ENCODE results near the gene HFE. TPM values are rescaled to one million over a fixed set of nuclear protein-coding genes. Genes with fewer than 3 reads are reported as not detected.

The HFE gene
- total and polyA plus RNA-seq, 2 of the 13 experiments (the other 11 are each of a cell fraction or from before 2014, with no cell fraction given), result 3.7 to 6.3 TPM

GRCh38 chr6:26055719-26056582 lies 31.3 kb upstream of the HFE start (continued):
- TF ChIP-seq TRAFD1 (CRISPR knock-in tag; IDR thresholded peaks at IDR 0.05; ENCODE audit: borderline replicate concordance), result 0 out of 2 replicates have a peak, but pooled peaks have one; percentile 77
- no peak for TF ChIP-seq SNAI1 (CRISPR knock-in tag; IDR thresholded peaks at IDR 0.05; ENCODE audit: borderline replicate concordance)
- peak; percentile 49 for TF ChIP-seq SIX1 (CRISPR knock-in tag; IDR thresholded peaks at IDR 0.05; ENCODE audit: borderline replicate concordance)
- 0 out of 2 replicates have a peak, but pooled peaks have one; percentile 25 for TF ChIP-seq PRMT3 (CRISPR knock-in tag; IDR thresholded peaks at IDR 0.05; ENCODE audit: borderline replicate concordance, low read depth)
- TF ChIP-seq RNF219 (CRISPR knock-in tag; IDR thresholded peaks at IDR 0.05), result no peak
- TF ChIP-seq MIER3 (CRISPR knock-in tag; IDR thresholded peaks at IDR 0.05; ENCODE audit: borderline replicate concordance), result no peak
- peak; percentile 44; the same call in 1 of the 2 replicates for TF ChIP-seq ZNF292 (CRISPR knock-in tag; IDR thresholded peaks at IDR 0.05; ENCODE audit: borderline replicate concordance, low read depth)
- TF ChIP-seq SSRP1 (CRISPR knock-in tag; IDR thresholded peaks at IDR 0.05), result no peak
- peak; percentile 84; the same call in 1 of the 2 replicates for TF ChIP-seq ZNF160 (CRISPR knock-in tag; IDR thresholded peaks at IDR 0.05)
- no peak for TF ChIP-seq ZNF281 (CRISPR knock-in tag; IDR thresholded peaks at IDR 0.05; ENCODE audit: borderline replicate concordance)
- TF ChIP-seq SNRNP70 (IDR thresholded peaks at IDR 0.05; ENCODE audit: low read depth, low read length), result no peak
- peak; percentile 77; the same call in 1 of the 2 replicates for TF ChIP-seq ZBTB25 (CRISPR knock-in tag; IDR thresholded peaks at IDR 0.05)
- peak; percentile 88 for TF ChIP-seq ZNF687 (CRISPR knock-in tag; IDR thresholded peaks at IDR 0.05)
